DMS 273 (cell line): ENCODE measurements around the gene UBE2D2.

ENCODE experiments used
- DNase-seq: peaks from one replicate; lab custom pipeline; 2025; ENCODE audit not compliant: unreplicated experiment; lab: John Stamatoyannopoulos, UW

The UBE2D2 gene

GRCh38 chr5:139646111-139646510 is 85.0 kb downstream of the UBE2D2 start:
- no peak for DNase-seq

GRCh38 chr5:139646912-139647505 is 85.9 kb downstream of the UBE2D2 start:
- DNase-seq: no peak

- no peak for DNase-seq
Measured at GRCh38 chr5:139647506-139648204, 86.5 kb downstream of the UBE2D2 start.

GRCh38 chr5:139648205-139649081 is 87.3 kb downstream of the UBE2D2 start, which contains the start of gene CXXC5:
CXXC5 (plus strand) TSS chr5:139648349; CDS start chr5:139680524, 32,175 bp downstream.
- peak; percentile 92 for DNase-seq

- peak; percentile 77 for DNase-seq
Measured at GRCh38 chr5:139649082-139649991, 88.2 kb downstream of the UBE2D2 start.

GRCh38 chr5:139650031-139650688 is 89.0 kb downstream of the UBE2D2 start:
- peak; percentile 73 for DNase-seq

- DNase-seq: peak; percentile 72
Measured at GRCh38 chr5:139650689-139651042, 89.5 kb downstream of the UBE2D2 start.

GRCh38 chr5:139651043-139651834 is 90.1 kb downstream of the UBE2D2 start:
- DNase-seq: peak; percentile 82

GRCh38 chr5:139651853-139652787 is 91.0 kb downstream of the UBE2D2 start:
- peak; percentile 95 for DNase-seq

GRCh38 chr5:139652788-139653241 is 91.7 kb downstream of the UBE2D2 start:
- peak; percentile 57 for DNase-seq

GRCh38 chr5:139653616-139654015 is 92.5 kb downstream of the UBE2D2 start:
- DNase-seq: no peak

GRCh38 chr5:139654464-139654863 is 93.3 kb downstream of the UBE2D2 start:
- no peak for DNase-seq

- peak; percentile 48 for DNase-seq
Measured at GRCh38 chr5:139654871-139655491, 93.8 kb downstream of the UBE2D2 start.

- DNase-seq: peak; percentile 86
Measured at GRCh38 chr5:139655727-139656271, 94.7 kb downstream of the UBE2D2 start.

- peak; percentile 78 for DNase-seq
Measured at GRCh38 chr5:139657363-139658321, 96.5 kb downstream of the UBE2D2 start.

- peak; percentile 90 for DNase-seq
Measured at GRCh38 chr5:139658501-139658927, 97.4 kb downstream of the UBE2D2 start.
